DND-41 (cell line): ENCODE data around the gene SPAG16.

ENCODE experiments used
- ATAC-seq: fragments of 200-7000 bp; cut with Tn5 transposase; 3 replicates; pipeline ENCODE4 v1.9.1; 2021; ENCODE audit warnings: low read depth; ENCODE audit not compliant: insufficient read depth
- DNase-seq: peaks from one replicate; pipeline ENCODE4 v3.0.0-alpha.2; 2020
- H2AFZ ChIP-seq: 2 replicates; pipeline ENCODE4 v1.6.0; 2012; ENCODE audit warnings: low read depth, low read length
- H3K27ac ChIP-seq: 2 replicates; pipeline ENCODE4 v1.5.1; 2012; ENCODE audit warnings: low read length, inconsistent platforms
- H3K27me3 ChIP-seq: fragments of 200-600 bp; sonication (generic); 2 replicates; pipeline ENCODE4 v1.6.0; 2012; ENCODE audit warnings: low read length, mild to moderate bottlenecking, inconsistent platforms; ENCODE audit not compliant: insufficient read depth, poor library complexity
- H3K36me3 ChIP-seq: 2 replicates; pipeline ENCODE4 v1.5.1; 2012; ENCODE audit warnings: low read length, inconsistent platforms; ENCODE audit not compliant: insufficient read depth
- H3K4me1 ChIP-seq: 2 replicates; pipeline ENCODE4 v1.5.1; 2012; ENCODE audit warnings: mild to moderate bottlenecking, low read length; ENCODE audit not compliant: insufficient read depth
- H3K4me2 ChIP-seq: 2 replicates; pipeline ENCODE4 v1.6.0; 2012; ENCODE audit warnings: mild to moderate bottlenecking, moderate library complexity, low read length, inconsistent platforms; ENCODE audit not compliant: insufficient read depth
- H3K4me3 ChIP-seq, 2 experiments: fragments of 200-600 bp in 1 of 2; shearing (Covaris generic) in 1 of 2; 2 replicates each; pipeline ENCODE4 v1.5.1; 2012 to 2016; ENCODE audit warnings: inconsistent platforms in 2 of 2, low read length in 2 of 2, mild to moderate bottlenecking in 2 of 2, low read depth in 1 of 2, moderate library complexity in 1 of 2
- H3K79me2 ChIP-seq: 2 replicates; pipeline ENCODE4 v1.6.0; 2012; ENCODE audit warnings: low read length, inconsistent platforms; ENCODE audit not compliant: insufficient read depth
- H3K9ac ChIP-seq: 2 replicates; pipeline ENCODE4 v1.6.0; 2012; ENCODE audit warnings: low read depth, mild to moderate bottlenecking, inconsistent platforms, low read length, moderate library complexity
- H3K9me3 ChIP-seq: 2 replicates; pipeline ENCODE4 v1.5.1; 2012; ENCODE audit warnings: low read length, moderate library complexity, mild to moderate bottlenecking, inconsistent platforms; ENCODE audit not compliant: insufficient read depth, severe bottlenecking
- H4K20me1 ChIP-seq: 2 replicates; pipeline ENCODE4 v1.6.0; 2012; ENCODE audit warnings: low read length; ENCODE audit not compliant: insufficient read depth
- CTCF ChIP-seq: IDR thresholded peaks from 2 replicates; pipeline ENCODE4 v1.5.1; 2012; ENCODE audit warnings: borderline replicate concordance, low read length, moderate library complexity, mild to moderate bottlenecking; ENCODE audit not compliant: poor library complexity, severe bottlenecking; ENCODE audit errors: extremely low read depth
- EZH2 ChIP-seq: IDR thresholded peaks from 3 replicates; pipeline ENCODE4 v1.6.1; 2012; ENCODE audit warnings: borderline replicate concordance, low read depth, mild to moderate bottlenecking, moderate library complexity, low read length, inconsistent platforms; ENCODE audit not compliant: severe bottlenecking

SPAG16 gene

GRCh38 chr2:214401580-214401979 is 1117.3 kb downstream of the SPAG16 start:
- Histone ChIP-seq H2AFZ (no peak overlapping the region), H3K9me3 (no peaks in the 10 kb centered on the region), H3K9ac (no peak overlapping the region), H3K4me1 (no peaks in the 10 kb centered on the region), H4K20me1 (no peaks in the 10 kb centered on the region), H3K36me3 (no peaks in the 10 kb centered on the region), H3K4me3 (no peak overlapping the region), H3K27me3 (no peaks in the 10 kb centered on the region), H3K27ac (no peak overlapping the region), H3K79me2 (no peaks in the 10 kb centered on the region), H3K4me2 (no peak overlapping the region)
- DNase-seq (no peak), ATAC-seq (no peak)
- no peak for TF ChIP-seq CTCF
- TF ChIP-seq EZH2, result no peak

- no peaks in the 10 kb centered on the region for H3K79me2 ChIP-seq
- ATAC-seq (no peak), DNase-seq (no peak)
- H2AFZ ChIP-seq, result no peak overlapping the region
- H3K27ac ChIP-seq, result no peak overlapping the region
- H3K4me2 ChIP-seq, result no peak overlapping the region
- no peaks in the 10 kb centered on the region for H3K4me1 ChIP-seq
- H4K20me1 ChIP-seq, result no peaks in the 10 kb centered on the region
- H3K36me3 ChIP-seq, result no peaks in the 10 kb centered on the region
- H3K9ac ChIP-seq, result no peak overlapping the region
- no peak overlapping the region for H3K4me3 ChIP-seq
- no peaks in the 10 kb centered on the region for H3K9me3 ChIP-seq
- no peaks in the 10 kb centered on the region for H3K27me3 ChIP-seq
- TF ChIP-seq EZH2 (no peak), CTCF (no peak)
These were observed 1126.0 kb downstream of the SPAG16 start for GRCh38 chr2:214410128-214410775.

- Histone ChIP-seq H2AFZ (no peak within 1 kb of the TSS), H3K27me3 (no peaks in the 10 kb centered on the region), H3K4me2 (no peak within 1 kb of the TSS), H3K4me3 (no peak within 1 kb of the TSS), H3K9me3 (no peaks in the 10 kb centered on the region), H3K27ac (no peak within 1 kb of the TSS), H3K79me2 (no peaks in the 10 kb centered on the region), H3K4me1 (no peaks in the 10 kb centered on the region), H4K20me1 (no peaks in the 10 kb centered on the region), H3K36me3 (no peaks in the 10 kb centered on the region), H3K9ac (no peak within 1 kb of the TSS)
- TF ChIP-seq CTCF (no peak), EZH2 (no peak)
- ATAC-seq (peak; percentile 78), DNase-seq (peak; percentile 64)
These were observed 1126.8 kb downstream of the SPAG16 start, which contains the start of gene VWC2L for GRCh38 chr2:214410918-214411554. VWC2L (plus strand) TSS chr2:214411054; CDS start chr2:214414194, 3,140 bp downstream.
